Heart left ventricle (tissue), 13 donors: ENCODE measurements around the gene CCDC148.

Experiments
- POLR2A ChIP-seq, 2 donors: fragments of 450-650 bp; IDR thresholded peaks; one replicate each; pipeline ENCODE4 v1.6.1; 2017; ENCODE audit warnings: antibody characterized with exemption in 2 of 2, mild to moderate bottlenecking in 2 of 2, moderate library complexity in 2 of 2
- TF ChIP-seq, protein P1 (sequence below), 12 donors: fragments of 200-600 bp; sonication (generic) in 4 of 12; IDR thresholded peaks; one replicate each; pipeline versions ENCODE4 v1.5.0 to v1.8.0; 2018 to 2022; ENCODE audit warnings: antibody characterized with exemption in 12 of 12, mild to moderate bottlenecking in 5 of 12
- donor health status: ischemic (EF 13 %, LVEDD 7.1; RV severe dilation, severe dysfunction).
- donor health status: DM: no; HTN: yes; CAD: no.
- donor health status: DM: no; HTN: no; CAD: no.
- donor health status: ischemic (EF 25% LVEDD 6.9; RV normal size, moderate dysfunction).
- donor health status: ischemic (EF 25% LVEDD 5.7; RV mildly dilated, moderate dysfunction).
- donor health status: ischemic (EF 35%, LVEDD 5.7; RV mildly dilated, moderate dysfunction).
- donor health status: nonischemic (EF 11% LVEDD 7.7; RV severe dilation, severe dysfunction).
- donor health status: DM: yes; HTN: yes; CAD: no.
- donor health status: PGD.
- donor health status: ischemic (EF 29% LVEDD 5.4; RV normal size, mild dysfunction).
- donor health status: nonischemic (EF 23%, LVEDD 6.1; RV moderate dilation, normal function).

DNA sequence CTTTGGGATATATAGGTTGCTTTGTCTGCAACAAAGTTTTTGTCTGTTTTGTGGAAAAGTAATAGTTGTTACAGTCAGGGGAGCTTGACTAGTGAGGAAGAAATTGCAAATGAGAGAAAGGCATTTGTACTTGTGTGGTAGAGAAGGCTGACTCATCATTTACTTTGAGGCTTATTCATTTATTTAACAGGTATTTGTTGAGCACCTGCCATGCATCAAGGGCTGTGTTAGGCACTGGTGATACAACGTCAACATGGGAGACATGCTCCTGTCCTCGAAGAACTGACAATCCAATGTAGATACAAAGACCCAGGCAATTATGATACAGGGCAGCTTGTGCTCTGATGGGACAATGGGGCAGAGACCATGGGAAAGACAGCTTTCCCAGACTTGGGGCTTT is 275.4 kb downstream of the CCDC148 start:
- TF ChIP-seq, protein P1, sequence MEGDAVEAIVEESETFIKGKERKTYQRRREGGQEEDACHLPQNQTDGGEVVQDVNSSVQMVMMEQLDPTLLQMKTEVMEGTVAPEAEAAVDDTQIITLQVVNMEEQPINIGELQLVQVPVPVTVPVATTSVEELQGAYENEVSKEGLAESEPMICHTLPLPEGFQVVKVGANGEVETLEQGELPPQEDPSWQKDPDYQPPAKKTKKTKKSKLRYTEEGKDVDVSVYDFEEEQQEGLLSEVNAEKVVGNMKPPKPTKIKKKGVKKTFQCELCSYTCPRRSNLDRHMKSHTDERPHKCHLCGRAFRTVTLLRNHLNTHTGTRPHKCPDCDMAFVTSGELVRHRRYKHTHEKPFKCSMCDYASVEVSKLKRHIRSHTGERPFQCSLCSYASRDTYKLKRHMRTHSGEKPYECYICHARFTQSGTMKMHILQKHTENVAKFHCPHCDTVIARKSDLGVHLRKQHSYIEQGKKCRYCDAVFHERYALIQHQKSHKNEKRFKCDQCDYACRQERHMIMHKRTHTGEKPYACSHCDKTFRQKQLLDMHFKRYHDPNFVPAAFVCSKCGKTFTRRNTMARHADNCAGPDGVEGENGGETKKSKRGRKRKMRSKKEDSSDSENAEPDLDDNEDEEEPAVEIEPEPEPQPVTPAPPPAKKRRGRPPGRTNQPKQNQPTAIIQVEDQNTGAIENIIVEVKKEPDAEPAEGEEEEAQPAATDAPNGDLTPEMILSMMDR (IDR thresholded peaks at IDR 0.05), result no peak
- no peak for TF ChIP-seq POLR2A (IDR thresholded peaks at IDR 0.05)
